ENCODE measurements around the gene CNKSR1.

Gene CNKSR1

GRCh38 chr1:26177182-26177684 lies at the start of gene CNKSR1:
Gene CNKSR1 (plus strand): TSS chr1:26177491. CDS start chr1:26177548, 57 bp downstream.
- no peak for DNase-seq (ENCODE audit: low read depth)

DNA sequence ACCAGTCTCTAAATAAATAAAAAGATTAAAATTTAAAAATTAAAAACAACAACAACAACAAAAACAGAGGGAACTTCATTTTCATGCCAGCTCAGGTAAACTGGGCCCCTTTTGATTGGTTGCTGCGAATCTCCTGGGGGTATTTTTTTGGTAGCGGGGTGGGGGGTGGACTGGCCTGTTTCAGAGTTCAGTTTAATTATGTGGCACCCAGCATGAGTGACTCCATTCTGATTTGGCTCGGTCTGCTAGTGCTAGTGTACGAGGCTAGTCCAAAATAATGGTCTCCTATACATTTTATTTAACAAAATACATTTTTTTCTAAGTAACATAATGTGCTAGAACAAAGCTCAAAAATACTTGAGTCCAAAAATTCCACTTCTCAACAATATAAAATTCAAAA lies 47.5 kb upstream of the CNKSR1 start:
- DNase-seq (ENCODE audit: low read depth): no peak

DNA sequence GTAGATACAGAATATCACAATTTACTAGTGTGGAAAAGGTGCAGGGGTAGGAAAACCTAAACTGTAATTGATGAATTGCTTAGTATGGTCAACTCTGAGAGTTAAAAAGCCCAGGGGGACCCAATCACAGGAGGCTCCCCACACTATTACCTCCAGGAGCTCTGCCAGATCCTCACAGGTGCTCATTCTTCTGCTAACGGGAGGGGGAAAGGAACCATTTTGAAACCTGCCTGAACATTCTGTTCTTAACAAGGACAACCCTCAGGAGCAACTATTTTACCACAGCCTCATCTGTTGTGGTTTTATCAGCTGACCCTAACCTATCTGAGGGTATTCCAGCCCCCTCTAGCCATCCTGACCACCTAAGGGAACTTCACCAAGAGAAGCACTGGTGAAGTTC lies 46.6 kb upstream of the CNKSR1 start:
- no peak for DNase-seq (ENCODE audit: low read depth)

GRCh38 chr1:26132128-26132833 lies 45.0 kb upstream of the CNKSR1 start:
- DNase-seq (ENCODE audit: low read depth): no peak

DNA sequence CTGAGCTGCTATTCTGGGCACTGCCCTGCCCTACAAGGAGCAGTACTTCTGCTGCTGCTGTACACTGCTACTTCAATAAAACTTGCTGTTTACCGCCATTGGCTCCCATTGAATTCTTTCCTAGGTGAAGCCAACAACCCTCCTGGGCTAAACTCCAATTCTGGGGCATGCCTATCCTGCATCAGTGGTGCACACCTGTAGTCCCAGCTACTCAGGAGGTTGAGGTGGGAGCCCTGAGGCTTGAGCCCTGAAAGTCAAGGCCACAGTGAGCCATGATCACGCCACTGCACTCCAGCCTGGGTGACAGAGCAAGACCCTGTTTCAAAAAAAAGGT lies 44.5 kb upstream of the CNKSR1 start:
- DNase-seq (ENCODE audit: low read depth): no peak

DNA sequence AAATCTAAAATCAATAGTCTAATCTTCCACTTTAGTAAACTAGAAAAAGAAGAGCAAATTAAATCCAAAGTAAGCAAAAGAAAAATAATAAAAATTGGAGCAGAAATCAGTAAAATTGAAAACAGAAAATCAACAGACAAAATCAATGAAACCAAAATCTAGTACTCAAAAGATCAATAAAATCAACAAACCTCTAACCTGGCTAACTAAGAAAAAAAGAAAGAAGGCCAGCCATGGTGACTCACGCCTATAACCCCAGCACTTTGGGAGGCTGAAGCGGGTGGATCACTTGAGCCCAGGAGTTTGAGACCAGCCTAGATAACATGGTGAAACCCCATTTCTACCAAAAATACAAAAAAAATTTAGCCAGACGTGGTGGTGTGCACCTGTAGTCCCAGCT lies 42.8 kb upstream of the CNKSR1 start:
- DNase-seq (ENCODE audit: low read depth): no peak

GRCh38 chr1:26138974-26139558 lies 38.2 kb upstream of the CNKSR1 start:
- DNase-seq (ENCODE audit: low read depth): no peak

DNA sequence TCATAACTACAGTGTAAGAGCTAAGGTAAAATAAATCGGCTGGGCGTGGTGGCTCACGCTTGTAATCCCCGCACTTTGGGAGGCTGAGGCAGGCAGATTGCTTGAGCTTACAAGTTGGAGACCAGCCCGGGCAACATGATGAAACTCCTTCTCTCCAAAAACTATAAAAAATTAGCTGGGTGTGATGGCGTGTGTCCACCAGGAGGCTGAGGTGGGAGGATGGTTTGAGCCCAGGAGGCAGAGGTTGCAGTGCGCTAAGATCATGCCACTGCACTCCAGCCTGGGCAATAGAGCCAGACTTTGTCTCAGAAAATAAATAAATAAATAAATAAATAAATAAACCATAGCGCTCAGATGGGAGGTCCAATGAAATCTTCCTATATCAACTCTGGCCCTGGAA lies 35.1 kb upstream of the CNKSR1 start:
- DNase-seq (ENCODE audit: low read depth): no peak

DNA sequence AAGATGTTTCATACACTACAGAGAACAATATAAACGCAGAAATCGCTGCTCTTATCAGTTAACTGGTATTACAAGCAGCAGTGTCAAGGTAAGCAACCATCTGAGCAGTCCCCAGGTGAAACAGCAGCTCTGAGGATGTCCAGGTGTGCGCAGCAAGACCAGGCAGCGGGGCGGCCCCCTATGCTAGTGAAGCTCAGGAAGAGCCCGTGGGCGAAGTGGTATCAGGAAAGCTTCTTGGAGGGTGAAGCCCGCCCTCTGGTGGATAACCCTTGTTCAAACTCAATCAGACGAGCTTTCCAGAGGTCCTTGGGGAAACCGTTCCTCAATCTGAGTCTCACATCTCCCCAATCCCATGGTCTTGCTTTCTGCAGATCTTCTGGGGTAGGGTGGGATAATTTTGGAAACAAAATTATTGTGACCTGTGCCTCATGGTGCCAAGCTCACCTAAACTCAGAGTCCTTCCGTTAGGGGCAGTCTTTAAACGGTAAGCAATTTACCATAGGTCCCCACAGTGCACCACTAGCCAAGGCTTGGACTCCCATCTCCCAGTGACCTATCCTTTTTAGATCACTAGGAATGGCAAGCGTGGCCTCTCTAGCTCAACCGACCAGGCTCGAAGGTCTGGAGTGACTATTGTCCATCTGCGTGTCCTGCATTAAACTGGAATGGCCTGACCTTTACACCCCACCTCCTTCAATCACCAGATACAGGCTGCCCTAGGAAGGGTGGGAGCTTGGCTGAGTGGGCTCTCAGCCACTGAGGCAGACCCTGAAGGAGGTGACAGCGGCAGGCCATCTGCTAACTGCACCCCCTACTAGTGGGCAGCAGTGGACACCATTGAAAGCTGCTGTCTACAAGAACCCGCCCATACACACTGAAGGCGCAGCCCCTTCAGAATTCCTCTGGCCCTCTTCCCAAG lies 32.0 kb upstream of the CNKSR1 start:
- DNase-seq (ENCODE audit: low read depth): peak; percentile 72

DNA sequence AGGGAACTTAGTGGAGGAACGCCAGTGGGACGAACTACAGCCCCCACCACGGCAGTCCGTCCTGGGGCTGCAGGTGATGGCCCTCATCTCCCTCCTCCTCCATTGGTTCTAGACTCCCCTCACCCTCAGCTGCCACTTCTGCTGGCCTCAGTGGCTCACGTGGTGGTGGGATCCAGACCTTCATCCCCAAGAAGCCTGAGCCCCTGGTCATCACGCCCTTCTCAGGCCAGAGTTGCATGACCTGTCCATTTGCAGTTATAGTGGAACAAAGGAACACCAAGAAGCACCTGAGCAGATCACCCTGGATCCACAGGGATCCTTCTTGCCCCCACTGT lies 31.4 kb upstream of the CNKSR1 start:
- DNase-seq (ENCODE audit: low read depth): no peak

DNA sequence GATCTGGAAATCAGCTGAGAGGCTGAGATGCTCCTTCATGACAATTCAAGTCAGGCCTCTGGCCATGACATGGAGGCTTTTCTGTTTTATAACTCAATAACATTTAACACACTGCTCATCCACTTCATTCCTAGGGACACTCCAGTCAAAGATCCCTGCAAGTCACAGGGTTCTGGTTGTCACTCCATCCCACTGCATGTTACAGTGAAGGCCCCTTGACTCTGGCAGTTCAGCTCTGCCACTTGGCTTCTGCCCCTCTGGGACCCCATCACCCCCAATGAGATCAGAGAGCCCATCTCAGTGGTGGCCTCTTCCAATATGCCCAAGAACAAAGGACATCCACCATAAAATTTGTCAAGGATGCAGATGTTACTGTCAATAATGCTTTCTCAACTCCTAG lies 28.4 kb upstream of the CNKSR1 start:
- no peak for DNase-seq (ENCODE audit: low read depth)

DNA sequence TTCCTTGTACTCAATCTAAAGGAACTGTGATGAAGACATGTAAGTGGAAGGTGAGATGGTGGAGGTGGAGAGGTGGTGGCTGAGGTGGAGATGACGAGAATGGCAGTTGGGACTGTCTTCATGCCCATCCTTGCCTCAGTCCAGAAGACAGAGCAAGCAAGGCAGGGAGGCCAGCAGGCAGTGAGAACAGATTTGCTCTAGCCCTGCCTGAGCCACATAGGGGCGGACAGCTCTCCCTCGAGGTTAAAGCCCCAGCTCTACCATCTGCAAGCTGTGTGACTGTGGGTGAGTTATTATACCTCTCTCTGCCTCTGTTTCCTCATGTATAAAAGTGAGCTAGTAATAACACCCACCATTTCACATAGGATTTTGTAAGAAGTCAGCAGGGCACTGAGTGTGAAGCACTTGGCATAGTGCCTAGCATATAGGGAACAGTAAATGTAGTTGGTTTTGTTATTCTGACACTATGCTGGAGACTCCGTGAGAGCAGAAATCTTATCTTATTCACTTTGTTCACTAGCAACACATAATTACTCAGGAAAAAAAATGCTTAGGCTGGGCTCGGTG lies 23.2 kb upstream of the CNKSR1 start:
- DNase-seq (ENCODE audit: low read depth): no peak

- DNase-seq (ENCODE audit: low read depth): no peak
These were observed 22.5 kb upstream of the CNKSR1 start for GRCh38 chr1:26154750-26155149.

- DNase-seq (ENCODE audit: low read depth): no peak
These were observed 21.7 kb upstream of the CNKSR1 start for GRCh38 chr1:26155370-26156284.

- DNase-seq (ENCODE audit: low read depth): no peak
These were observed 20.8 kb upstream of the CNKSR1 start for GRCh38 chr1:26156285-26157038.

- DNase-seq (ENCODE audit: low read depth): no peak
These were observed 18.9 kb upstream of the CNKSR1 start for GRCh38 chr1:26158271-26158907.

- no peak for DNase-seq (ENCODE audit: low read depth)
These were observed 18.2 kb upstream of the CNKSR1 start, which contains the start of gene FAM110D for GRCh38 chr1:26158908-26159742. Gene FAM110D (plus strand): TSS chr1:26159079. CDS start chr1:26161292, 2,213 bp downstream.

GRCh38 chr1:26159743-26160039 lies 17.6 kb upstream of the CNKSR1 start:
- no peak for DNase-seq (ENCODE audit: low read depth)
